Common myeloid progenitor, CD34-positive (primary cell): ENCODE results near the gene SLC47A2.

Experiments used
- CTCF ChIA-PET: fragments of 350-600 bp; sonication (Branson Sonifier 250); formaldehyde crosslinking; loops from one replicate; lab custom pipeline; 2021; ENCODE audit warnings: antibody characterized with exemption; lab: Charles Lee
- POLR2A ChIA-PET: fragments of 350-600 bp; sonication (Branson Sonifier 250); formaldehyde crosslinking; loops from one replicate; lab custom pipeline; 2021; ENCODE audit warnings: antibody characterized with exemption; lab: Charles Lee
- DNase-seq, 3 donors: peaks; one replicate each; pipeline versions ENCODE4 v3.0.0 to v3.0.0-alpha.2; 2013
- H3K27ac ChIP-seq, 2 experiments: 1 replicate in 1 of 2; 2 replicates in 1 of 2; pipeline ENCODE4 v1.7.0; 2013; ENCODE audit warnings: inconsistent platforms in 2 of 2, low read length in 2 of 2, mild to moderate bottlenecking in 2 of 2, low read depth in 1 of 2, moderate library complexity in 1 of 2; ENCODE audit not compliant: severe bottlenecking in 2 of 2, insufficient read depth in 1 of 2, poor library complexity in 1 of 2
- H3K27me3 ChIP-seq, 5 experiments: replicated peaks in 2 of 5; 1 replicate in 3 of 5; 2 replicates in 2 of 5; pipeline versions ENCODE4 v1.6.1 to v1.7.0; 2013; ENCODE audit warnings: low read length in 4 of 5, mild to moderate bottlenecking in 2 of 5, moderate library complexity in 2 of 5, inconsistent platforms in 1 of 5; ENCODE audit not compliant: insufficient read depth in 5 of 5, control insufficient read depth in 4 of 5
- H3K36me3 ChIP-seq, 4 experiments: 1 replicate in 2 of 4; 2 replicates in 2 of 4; pipeline versions ENCODE4 v1.6.1 to v1.7.0; 2013; ENCODE audit warnings: low read length in 3 of 4, control low read depth in 1 of 4, mild to moderate bottlenecking in 1 of 4; ENCODE audit not compliant: control insufficient read depth in 4 of 4, insufficient read depth in 4 of 4
- H3K4me1 ChIP-seq, 4 experiments: 1 replicate in 3 of 4; 2 replicates in 1 of 4; pipeline versions ENCODE4 v1.6.1 to v1.7.1; 2013; ENCODE audit warnings: low read length in 3 of 4, mild to moderate bottlenecking in 3 of 4, control low read depth in 1 of 4, inconsistent platforms in 1 of 4, moderate library complexity in 1 of 4; ENCODE audit not compliant: control insufficient read depth in 4 of 4, insufficient read depth in 4 of 4; ENCODE audit errors: control extremely low read depth in 1 of 4
- H3K4me3 ChIP-seq, 7 experiments: 1 replicate in 4 of 7; 2 replicates in 3 of 7; pipeline versions ENCODE4 v1.5.1 to v1.7.0; 2013; ENCODE audit warnings: mild to moderate bottlenecking in 7 of 7, low read length in 6 of 7, moderate library complexity in 6 of 7, inconsistent platforms in 2 of 7, low read depth in 2 of 7, control low read depth in 1 of 7; ENCODE audit not compliant: insufficient read depth in 4 of 7, control insufficient read depth in 1 of 7; ENCODE audit errors: extremely low read depth in 1 of 7
- H3K9me3 ChIP-seq, 5 experiments: 1 replicate in 4 of 5; 2 replicates in 1 of 5; pipeline versions ENCODE4 v1.6.1 to v1.7.1; 2013; ENCODE audit warnings: low read length in 4 of 5, mild to moderate bottlenecking in 2 of 5, inconsistent platforms in 1 of 5, low read depth in 1 of 5, moderate library complexity in 1 of 5; ENCODE audit not compliant: control insufficient read depth in 4 of 5, insufficient read depth in 2 of 5; ENCODE audit errors: control extremely low read depth in 1 of 5
- WGBS: methylation state at CpG from one replicate; pipeline ENCODE4 v1.1.5; 2013; ENCODE audit not compliant: insufficient coverage; 5-methylcytosine and 5-hydroxymethylcytosine counted together

Gene SLC47A2

GRCh38 chr17:19747159-19747719, 30.9 kb upstream of the SLC47A2 start:
- no peaks in the 10 kb centered on the region for H3K9me3 ChIP-seq
- no peak overlapping the region for H3K27ac ChIP-seq
- peaks cover 0 to 8% (median 6%) of the 10 kb centered on the region in 4 experiments for H3K4me1 ChIP-seq
- H3K4me3 ChIP-seq: no peak overlapping the region
- no peak for DNase-seq
- 100% methylated on average over 8 of the region's 13 CpGs for WGBS
- peaks cover 0 to 2% (median 0%) of the 10 kb centered on the region in 5 experiments for H3K27me3 ChIP-seq
- H3K36me3 ChIP-seq: no peaks in the 10 kb centered on the region
- CTCF ChIA-PET: interaction anchor here (1.0 to 5.3 kb wide), 2 partner anchors 15 to 19 kb away, joined by 4 to 44 read pairs; no protein-coding TSS in a partner anchor
- POLR2A ChIA-PET: no interaction called here

- no peaks in the 10 kb centered on the region for H3K9me3 ChIP-seq
- peaks cover 0 to 8% (median 6%) of the 10 kb centered on the region in 4 experiments for H3K4me1 ChIP-seq
- no peak overlapping the region for H3K27ac ChIP-seq
- H3K27me3 ChIP-seq: peaks cover 0 to 2% (median 0%) of the 10 kb centered on the region in 5 experiments
- H3K36me3 ChIP-seq: no peaks in the 10 kb centered on the region
- POLR2A ChIA-PET: no interaction called here
- CTCF ChIA-PET: interaction anchor here (0.6 to 5.3 kb wide), 3 partner anchors 16 to 169 kb away, joined by 3 to 44 read pairs (median 4); no protein-coding TSS in a partner anchor
- no peak for DNase-seq
- WGBS: 95% methylated on average over 19 of the region's 20 CpGs
- H3K4me3 ChIP-seq: no peak overlapping the region
Measured at GRCh38 chr17:19746517-19746916, 30.1 kb upstream of the SLC47A2 start.

- ChIA-PET POLR2A (no interaction called here), CTCF (interaction anchor here (0.8 to 5.3 kb wide), 15 partner anchors 8 to 382 kb away, joined by 3 to 44 read pairs (median 4); partner anchors contain the start of genes ALDH3A2 and B9D1)
- Histone ChIP-seq H3K4me1 (peaks cover 0 to 8% (median 6%) of the 10 kb centered on the region in 4 experiments), H3K9me3 (no peaks in the 10 kb centered on the region), H3K27me3 (peaks cover 0 to 2% (median 0%) of the 10 kb centered on the region in 5 experiments), H3K36me3 (no peaks in the 10 kb centered on the region), H3K4me3 (peak overlapping the region in 4 of 7 experiments; percentile 22 to 80 (median 62)), H3K27ac (no peak overlapping the region)
- peak; percentile 81 to 91 (median 88) for DNase-seq
- 60% methylated on average over 35 of the region's 50 CpGs for WGBS
Measured at GRCh38 chr17:19744922-19745757, 28.8 kb upstream of the SLC47A2 start.

GRCh38 chr17:19744492-19744891, 28.1 kb upstream of the SLC47A2 start:
- CTCF ChIA-PET: interaction anchor here (0.8 to 5.3 kb wide), 15 partner anchors 8 to 382 kb away, joined by 3 to 44 read pairs (median 4); partner anchors contain the start of genes ALDH3A2 and B9D1
- Histone ChIP-seq H3K27me3 (peaks cover 0 to 2% (median 0%) of the 10 kb centered on the region in 5 experiments), H3K4me1 (peaks cover 0 to 8% (median 6%) of the 10 kb centered on the region in 4 experiments), H3K27ac (no peak overlapping the region), H3K36me3 (no peaks in the 10 kb centered on the region), H3K4me3 (peak overlapping the region; percentile 28 to 80 (median 58)), H3K9me3 (no peaks in the 10 kb centered on the region)
- WGBS: 0% methylated on average over 2 of the region's 26 CpGs
- POLR2A ChIA-PET: no interaction called here
- DNase-seq: no peak

GRCh38 chr17:19743101-19744100, 27.0 kb upstream of the SLC47A2 start:
- peaks cover 0 to 8% (median 6%) of the 10 kb centered on the region in 4 experiments for H3K4me1 ChIP-seq
- ChIA-PET POLR2A (no interaction called here), CTCF (interaction anchor here (1.1 to 5.3 kb wide), 11 partner anchors 9 to 439 kb away, joined by 3 to 44 read pairs (median 4); no protein-coding TSS in a partner anchor)
- H3K27ac ChIP-seq: no peak overlapping the region
- H3K9me3 ChIP-seq: no peaks in the 10 kb centered on the region
- DNase-seq: no peak
- no peaks in the 10 kb centered on the region for H3K36me3 ChIP-seq
- 98% methylated on average over 30 of the region's 34 CpGs for WGBS
- peaks cover 0 to 2% (median 0%) of the 10 kb centered on the region in 5 experiments for H3K27me3 ChIP-seq
- no peak overlapping the region for H3K4me3 ChIP-seq

GRCh38 chr17:19742495-19742894, 26.1 kb upstream of the SLC47A2 start:
- Histone ChIP-seq H3K27me3 (no peaks in the 10 kb centered on the region), H3K9me3 (no peaks in the 10 kb centered on the region), H3K4me1 (peaks cover 0 to 8% (median 6%) of the 10 kb centered on the region in 4 experiments), H3K27ac (no peak overlapping the region), H3K36me3 (no peaks in the 10 kb centered on the region), H3K4me3 (no peak overlapping the region)
- POLR2A ChIA-PET: no interaction called here
- 98% methylated on average over 10 of the region's 10 CpGs for WGBS
- DNase-seq: no peak
- CTCF ChIA-PET: interaction anchor here (1.1 to 3.3 kb wide), 7 partner anchors 8 to 438 kb away, joined by 3 to 22 read pairs (median 4); no protein-coding TSS in a partner anchor
